A673 (cell line): ENCODE results near the gene POMGNT1. TPM values are rescaled to one million over a fixed set of nuclear protein-coding genes. Genes with fewer than 3 reads are reported as not detected.

Source experiments
- BruUV-seq: library from RNA; stranded (reverse); fragments of 400-500 nt; replicated peaks from 2 replicates; lab custom pipeline; 2021; lab: Mats Ljungman, UMichigan
- CTCF ChIA-PET: fragments of 300-600 bp; sonication (Branson Sonifier 250); formaldehyde crosslinking; loops from one replicate; lab custom pipeline; 2022; ENCODE audit warnings: antibody characterized with exemption; lab: Charles Lee
- POLR2A ChIA-PET: fragments of 300-600 bp; sonication (Branson Sonifier 250); formaldehyde crosslinking; loops from one replicate; lab custom pipeline; 2022; ENCODE audit warnings: antibody characterized with exemption; ENCODE audit not compliant: low non-redundant PET; lab: Charles Lee
- DNase-seq: peaks from one replicate; pipeline ENCODE4 v3.0.0-alpha.2; 2015; ENCODE audit warnings: low spot score
- H3K27ac ChIP-seq: fragments of 200-600 bp; sonication (generic); 2 replicates; pipeline ENCODE4 v1.5.1; 2016; ENCODE audit warnings: mixed run types, low read depth, mild to moderate bottlenecking, mixed read lengths, antibody characterized with exemption, low read length; ENCODE audit not compliant: poor library complexity, severe bottlenecking
- H3K27me3 ChIP-seq: fragments of 200-600 bp; sonication (generic); replicated peaks from 2 replicates; pipeline ENCODE4 v1.6.1; 2017; ENCODE audit warnings: mixed run types, low read depth, mild to moderate bottlenecking, mixed read lengths, antibody characterized with exemption, low read length; ENCODE audit not compliant: insufficient read depth, poor library complexity
- H3K36me3 ChIP-seq: fragments of 200-600 bp; sonication (generic); 2 replicates; pipeline ENCODE4 v1.6.1; 2016; ENCODE audit warnings: mixed run types, mild to moderate bottlenecking, mixed read lengths, antibody characterized with exemption, low read length; ENCODE audit not compliant: insufficient read depth, poor library complexity, severe bottlenecking
- H3K4me1 ChIP-seq: fragments of 200-600 bp; sonication (generic); 2 replicates; pipeline ENCODE4 v1.6.1; 2017; ENCODE audit warnings: mixed run types, mild to moderate bottlenecking, mixed read lengths, antibody characterized with exemption, low read length; ENCODE audit not compliant: insufficient read depth, poor library complexity, severe bottlenecking
- H3K4me3 ChIP-seq: fragments of 200-600 bp; sonication (generic); 2 replicates; pipeline ENCODE4 v1.5.1; 2016; ENCODE audit warnings: low read depth, mixed run types, mild to moderate bottlenecking, mixed read lengths, low read length; ENCODE audit not compliant: poor library complexity, severe bottlenecking
- H3K9me3 ChIP-seq: fragments of 200-600 bp; sonication (generic); 2 replicates; pipeline ENCODE4 v1.6.1; 2016; ENCODE audit warnings: mixed run types, low read depth, mild to moderate bottlenecking, mixed read lengths, antibody characterized with exemption, low read length; ENCODE audit not compliant: poor library complexity, severe bottlenecking
- CTCF ChIP-seq: fragments of 300-800, 200-600 bp; sonication (generic); conservative IDR thresholded peaks from 2 replicates; pipeline ENCODE4 v1.5.1; 2017; ENCODE audit warnings: low read depth, mild to moderate bottlenecking, antibody characterized with exemption, low read length, moderate library complexity, mixed read lengths
- EZH2 ChIP-seq: fragments of 200-600 bp; sonication (generic); IDR thresholded peaks from 2 replicates; pipeline ENCODE4 v1.6.1; 2017; ENCODE audit warnings: borderline replicate concordance, low read depth, mild to moderate bottlenecking, mixed read lengths, antibody characterized with exemption, low read length; ENCODE audit not compliant: poor library complexity, severe bottlenecking
- intact Hi-C: fragments of 100-400 bp; cut with micrococcal nuclease; formaldehyde crosslinking; loops from one replicate; pipeline ENCODE4 v1.10.0; 2022; ENCODE audit not compliant: unreplicated experiment
- total RNA-seq: library from RNA; stranded (reverse); gene quantifications from 2 replicates; pipeline ENCODE4 v1.2.3, GENCODE V29; 2021

The POMGNT1 gene
- total RNA-seq, 1 experiment from 2014 or later, result 71.0 TPM

DNA sequence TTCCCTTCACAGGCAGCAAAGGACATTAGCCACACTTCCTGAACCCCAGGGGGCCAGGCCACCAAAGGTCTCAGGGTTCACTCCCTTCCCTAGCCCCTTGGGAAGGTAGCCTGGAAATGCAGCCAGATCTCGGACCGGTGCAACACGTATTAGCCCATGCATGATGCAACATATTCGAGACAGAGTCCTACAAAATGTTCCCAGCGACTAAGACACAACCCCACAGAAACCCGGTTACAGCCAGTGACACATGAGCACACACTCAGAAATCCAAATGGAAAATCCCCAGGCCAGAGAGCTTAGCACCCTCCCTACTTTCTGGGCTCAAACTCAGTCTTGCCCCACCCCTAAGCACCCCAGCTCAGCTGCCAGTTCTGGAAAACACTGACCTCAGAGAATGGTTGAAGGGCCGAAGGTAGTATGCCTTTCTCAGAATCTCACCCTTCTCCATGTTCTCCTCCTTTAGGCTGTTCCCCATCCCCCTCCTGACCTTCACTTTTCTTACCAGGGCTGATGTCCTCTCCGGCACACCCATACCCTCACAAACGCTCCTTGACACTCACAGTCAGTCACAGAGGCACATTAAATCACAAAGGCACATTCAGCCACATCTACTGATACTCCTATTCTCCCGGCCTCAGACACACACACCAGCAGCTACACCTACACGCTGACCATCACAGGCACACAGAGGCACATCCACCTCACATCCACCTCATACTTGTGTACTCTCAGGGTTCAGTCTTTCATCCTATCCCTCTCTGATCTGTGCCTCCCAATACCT, 23.6 kb downstream of the POMGNT1 start, which contains the start of gene TSPAN1:
TSS of gene TSPAN1 (plus strand) at position 640 of the 784 bp plus-strand sequence. CDS start 6,021 bp downstream, outside the sequence.
- H3K4me1 ChIP-seq, result peaks cover 17% of the 10 kb centered on the region
- intact Hi-C loops, result no loop called here
- no peaks in the 10 kb centered on the region for H3K9me3 ChIP-seq
- TF ChIP-seq EZH2, result no peak
- H3K4me3 ChIP-seq, result no peak within 1 kb of the TSS
- BruUV-seq, result no TSS peak
- H3K27me3 ChIP-seq, result no peaks in the 10 kb centered on the region
- DNase-seq, result no peak
- H3K36me3 ChIP-seq, result no peaks in the 10 kb centered on the region
- no peak within 1 kb of the TSS for H3K27ac ChIP-seq
- ChIA-PET CTCF (no interaction called here), POLR2A (no interaction called here)

DNA sequence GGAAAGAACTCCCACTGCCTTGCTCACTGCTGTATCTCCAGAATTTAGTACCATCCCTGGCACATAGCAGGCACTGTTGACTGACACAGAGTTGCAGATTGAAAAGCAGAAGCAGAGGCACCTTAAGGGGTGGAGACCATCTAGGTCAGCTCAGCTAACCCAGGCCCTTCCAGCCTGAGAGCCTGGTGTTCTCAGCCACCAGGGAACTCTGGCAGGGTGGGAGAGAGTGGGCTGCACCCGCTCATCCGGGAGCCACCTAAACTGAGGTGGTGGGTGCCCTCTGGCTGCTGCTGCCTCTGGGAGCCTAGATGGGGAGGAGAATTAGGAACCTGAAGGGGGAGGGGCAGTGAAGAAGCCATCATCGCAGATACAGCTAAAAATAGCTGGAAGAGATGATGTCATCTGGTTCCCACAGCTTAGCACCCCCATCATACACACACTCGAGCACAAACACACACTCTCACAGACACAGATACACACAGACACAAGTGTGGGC, 24.8 kb downstream of the POMGNT1 start:
- intact Hi-C loops, result no loop called here
- peaks cover 17% of the 10 kb centered on the region for H3K4me1 ChIP-seq
- ChIA-PET POLR2A (interaction anchor here (0.5 kb wide), 1 partner anchor 41 kb away, joined by 4 read pairs; the partner anchor contains the start of gene PIK3R3), CTCF (interaction anchor here (0.6 kb wide), 1 partner anchor 134 kb away, joined by 3 read pairs; no protein-coding TSS in a partner anchor)
- 0 out of 2 replicates have a peak, but pooled peaks have one; percentile 12 for TF ChIP-seq CTCF
- TF ChIP-seq EZH2, result no peak
- no peak overlapping the region for H3K27ac ChIP-seq
- peak; percentile 41 for DNase-seq
- no TSS peak for BruUV-seq
- no peaks in the 10 kb centered on the region for H3K9me3 ChIP-seq
- no peaks in the 10 kb centered on the region for H3K36me3 ChIP-seq
- H3K4me3 ChIP-seq, result no peak overlapping the region
- no peaks in the 10 kb centered on the region for H3K27me3 ChIP-seq

- H3K9me3 ChIP-seq, result no peaks in the 10 kb centered on the region
- no peak for TF ChIP-seq EZH2
- no peak overlapping the region for H3K4me3 ChIP-seq
- H3K27me3 ChIP-seq, result no peaks in the 10 kb centered on the region
- no peak overlapping the region for H3K27ac ChIP-seq
- ChIA-PET POLR2A (no interaction called here), CTCF (no interaction called here)
- DNase-seq, result no peak
- intact Hi-C loops, result no loop called here
- no TSS peak for BruUV-seq
- H3K36me3 ChIP-seq, result no peaks in the 10 kb centered on the region
- H3K4me1 ChIP-seq, result peaks cover 17% of the 10 kb centered on the region
These were observed 25.9 kb downstream of the POMGNT1 start for GRCh38 chr1:46172321-46172720.

DNA sequence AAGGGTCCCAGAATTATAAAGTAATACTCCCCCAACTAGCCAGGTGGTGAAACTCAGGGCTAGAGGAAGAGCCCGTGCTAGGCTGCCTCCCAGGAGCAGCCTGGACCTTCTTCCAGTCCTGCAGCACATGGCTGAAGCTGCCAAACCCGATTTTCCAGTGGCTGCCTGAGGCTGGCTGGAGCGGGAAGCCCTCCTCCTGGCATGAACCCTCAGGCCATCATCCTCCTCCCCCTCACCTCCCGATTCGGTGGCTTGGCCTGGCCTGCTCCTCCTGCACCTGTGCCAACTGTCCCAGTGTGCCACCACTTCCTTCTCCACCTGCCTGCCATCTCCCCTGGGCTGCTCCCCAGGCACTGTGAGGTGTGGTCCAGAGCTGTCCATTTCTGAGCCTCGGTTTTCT, 26.4 kb downstream of the POMGNT1 start:
- BruUV-seq, result no TSS peak
- Histone ChIP-seq H3K9me3 (no peaks in the 10 kb centered on the region), H3K27me3 (no peaks in the 10 kb centered on the region), H3K4me1 (peaks cover 17% of the 10 kb centered on the region), H3K27ac (no peak overlapping the region), H3K36me3 (no peaks in the 10 kb centered on the region), H3K4me3 (no peak overlapping the region)
- no peak for TF ChIP-seq CTCF
- TF ChIP-seq EZH2, result no peak
- DNase-seq, result no peak
- intact Hi-C loops, result no loop called here
- CTCF ChIA-PET, result no interaction called here
- POLR2A ChIA-PET, result no interaction called here
